OCI-LY3 (cell line): ENCODE measurements around the gene ACSL3.

Experiments
- H2AFZ ChIP-seq: fragments of 200-600, 300-600 bp; shearing (Covaris generic); 2 replicates; pipeline ENCODE4 v1.6.0; 2014; ENCODE audit warnings: antibody characterized with exemption, low read depth, low read length
- H3K27ac ChIP-seq: fragments of 200-600, 300-600 bp; sonication (generic); 2 replicates; pipeline ENCODE4 v1.5.1; 2014; ENCODE audit warnings: mild to moderate bottlenecking, low read length, moderate library complexity, mixed read lengths
- H3K27me3 ChIP-seq: fragments of 200-600, 300-600 bp; sonication (generic); 2 replicates; pipeline ENCODE4 v1.6.1; 2014; ENCODE audit warnings: low read depth, low read length, mixed read lengths
- H3K36me3 ChIP-seq: fragments of 200-600, 300-600 bp; sonication (generic); replicated peaks from 2 replicates; pipeline ENCODE3; 2014; ENCODE audit warnings: low read depth, low read length, mixed read lengths
- H3K4me1 ChIP-seq: fragments of 300-600, 200-600 bp; sonication (generic); 2 replicates; pipeline ENCODE4 v1.6.1; 2014; ENCODE audit warnings: low read length, mixed read lengths
- H3K4me2 ChIP-seq: fragments of 200-600, 300-600 bp; sonication (generic); 2 replicates; pipeline ENCODE4 v1.6.1; 2014; ENCODE audit warnings: low read length, mixed read lengths
- H3K4me3 ChIP-seq: fragments of 300-600, 200-600 bp; sonication (generic); 2 replicates; pipeline ENCODE4 v1.5.1; 2014; ENCODE audit warnings: antibody characterized with exemption, mild to moderate bottlenecking, low read length, moderate library complexity
- H3K79me2 ChIP-seq: fragments of 300-600, 200-600 bp; shearing (Covaris generic); 2 replicates; pipeline ENCODE4 v1.6.1; 2014; ENCODE audit warnings: mild to moderate bottlenecking, low read length, mixed read lengths
- H3K9ac ChIP-seq: fragments of 300-600, 200-600 bp; shearing (Covaris generic); 2 replicates; pipeline ENCODE4 v1.6.0; 2014; ENCODE audit warnings: mild to moderate bottlenecking, low read length, moderate library complexity
- H3K9me3 ChIP-seq: fragments of 200-600, 300-600 bp; shearing (Covaris generic); 2 replicates; pipeline ENCODE4 v1.6.1; 2014; ENCODE audit warnings: low read length, mixed read lengths; ENCODE audit not compliant: insufficient read depth
- H4K20me1 ChIP-seq: fragments of 200-600, 300-600 bp; sonication (generic); 2 replicates; pipeline ENCODE4 v1.6.1; 2016; ENCODE audit warnings: low read length, mixed read lengths; ENCODE audit not compliant: insufficient read depth
- EZH2phosphoT487 ChIP-seq: fragments of 200-600 bp; shearing (Covaris generic); IDR thresholded peaks from 2 replicates; pipeline ENCODE4 v1.6.1; 2018; ENCODE audit warnings: antibody characterized with exemption, mixed run types, low read depth
- TF ChIP-seq, protein P1 (sequence below): fragments of 200-600, 300-600 bp; sonication (generic); IDR thresholded peaks from 2 replicates; pipeline ENCODE4 v1.5.1; 2014; ENCODE audit warnings: antibody characterized with exemption, low read length, low read depth

The ACSL3 gene

DNA sequence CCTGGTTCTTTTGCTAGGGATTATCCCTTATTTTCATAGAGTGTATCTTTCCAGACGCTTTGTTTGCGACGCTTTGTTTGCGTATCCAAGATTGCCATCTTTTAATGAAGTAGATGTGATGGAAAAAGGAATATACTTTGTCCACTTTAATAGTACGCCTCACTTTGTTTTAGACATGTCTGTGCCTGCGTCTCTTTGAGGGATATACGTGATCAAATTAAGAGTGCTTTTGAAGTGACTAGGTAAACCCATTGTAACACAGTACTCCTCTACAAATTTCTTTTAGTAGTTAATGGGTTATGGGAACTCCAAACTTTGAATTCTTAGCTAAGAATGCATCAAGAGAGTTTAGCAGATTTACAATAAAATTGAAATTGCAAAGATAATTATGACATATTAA lies 27.9 kb downstream of the ACSL3 start:
- Histone ChIP-seq H3K4me2 (no peak overlapping the region), H3K4me1 (no peaks in the 10 kb centered on the region), H2AFZ (no peak overlapping the region), H4K20me1 (peaks cover 61% of the 10 kb centered on the region), H3K36me3 (no peaks in the 10 kb centered on the region), H3K4me3 (no peak overlapping the region), H3K9ac (no peak overlapping the region), H3K27me3 (no peaks in the 10 kb centered on the region), H3K79me2 (peaks cover 73% of the 10 kb centered on the region), H3K9me3 (no peaks in the 10 kb centered on the region), H3K27ac (no peak overlapping the region)
- TF ChIP-seq, protein P1, sequence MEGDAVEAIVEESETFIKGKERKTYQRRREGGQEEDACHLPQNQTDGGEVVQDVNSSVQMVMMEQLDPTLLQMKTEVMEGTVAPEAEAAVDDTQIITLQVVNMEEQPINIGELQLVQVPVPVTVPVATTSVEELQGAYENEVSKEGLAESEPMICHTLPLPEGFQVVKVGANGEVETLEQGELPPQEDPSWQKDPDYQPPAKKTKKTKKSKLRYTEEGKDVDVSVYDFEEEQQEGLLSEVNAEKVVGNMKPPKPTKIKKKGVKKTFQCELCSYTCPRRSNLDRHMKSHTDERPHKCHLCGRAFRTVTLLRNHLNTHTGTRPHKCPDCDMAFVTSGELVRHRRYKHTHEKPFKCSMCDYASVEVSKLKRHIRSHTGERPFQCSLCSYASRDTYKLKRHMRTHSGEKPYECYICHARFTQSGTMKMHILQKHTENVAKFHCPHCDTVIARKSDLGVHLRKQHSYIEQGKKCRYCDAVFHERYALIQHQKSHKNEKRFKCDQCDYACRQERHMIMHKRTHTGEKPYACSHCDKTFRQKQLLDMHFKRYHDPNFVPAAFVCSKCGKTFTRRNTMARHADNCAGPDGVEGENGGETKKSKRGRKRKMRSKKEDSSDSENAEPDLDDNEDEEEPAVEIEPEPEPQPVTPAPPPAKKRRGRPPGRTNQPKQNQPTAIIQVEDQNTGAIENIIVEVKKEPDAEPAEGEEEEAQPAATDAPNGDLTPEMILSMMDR: no peak

DNA sequence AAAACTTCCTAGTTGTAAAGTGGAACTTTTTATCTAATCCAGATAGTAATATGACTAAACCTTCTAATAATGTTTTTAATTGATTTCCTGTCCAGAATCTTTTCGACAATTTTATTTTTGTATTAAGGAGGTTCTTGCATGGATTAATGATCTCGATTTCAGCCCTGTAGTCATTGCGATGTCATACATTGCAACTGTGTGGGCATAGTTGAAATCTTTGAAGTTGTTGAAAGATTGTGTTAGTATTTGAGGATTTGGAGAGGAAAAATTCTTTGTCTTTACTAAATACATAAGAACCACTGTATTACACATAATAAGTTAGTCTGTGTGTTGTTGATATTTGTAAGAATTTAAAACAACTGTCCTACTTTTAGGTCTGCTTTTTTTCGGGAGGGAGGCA lies 31.1 kb downstream of the ACSL3 start:
- H3K79me2 ChIP-seq: peaks cover 60% of the 10 kb centered on the region
- H3K4me3 ChIP-seq: no peak overlapping the region
- no peak overlapping the region for H3K4me2 ChIP-seq
- no peak for TF ChIP-seq EZH2phosphoT487
- TF ChIP-seq, protein P1: no peak
- no peak overlapping the region for H3K27ac ChIP-seq
- H3K36me3 ChIP-seq: no peaks in the 10 kb centered on the region
- no peaks in the 10 kb centered on the region for H3K9me3 ChIP-seq
- peaks cover 43% of the 10 kb centered on the region for H4K20me1 ChIP-seq
- peaks cover 5% of the 10 kb centered on the region for H3K4me1 ChIP-seq
- no peak overlapping the region for H2AFZ ChIP-seq
- H3K27me3 ChIP-seq: no peaks in the 10 kb centered on the region
- H3K9ac ChIP-seq: no peak overlapping the region

DNA sequence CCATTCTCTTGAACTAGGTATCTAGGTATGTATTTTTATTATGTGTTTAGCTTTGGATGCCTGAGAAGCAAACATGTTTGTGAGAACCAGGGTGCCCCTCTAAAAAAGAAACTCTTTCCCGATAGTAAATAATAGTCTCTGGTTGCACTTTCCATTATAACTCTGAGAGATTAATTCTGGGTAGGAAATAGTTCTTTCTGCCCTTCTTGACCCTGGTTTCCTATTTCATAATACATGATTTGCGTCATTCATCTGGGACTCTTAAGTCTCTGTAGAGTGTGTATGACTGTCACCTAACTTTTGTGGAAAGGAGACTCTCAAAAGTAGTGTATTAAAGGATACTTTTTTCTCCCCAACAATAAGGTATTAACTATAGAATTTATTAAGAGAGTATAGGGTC lies 31.5 kb downstream of the ACSL3 start:
- H3K79me2 ChIP-seq: peaks cover 56% of the 10 kb centered on the region
- no peak overlapping the region for H3K4me2 ChIP-seq

DNA sequence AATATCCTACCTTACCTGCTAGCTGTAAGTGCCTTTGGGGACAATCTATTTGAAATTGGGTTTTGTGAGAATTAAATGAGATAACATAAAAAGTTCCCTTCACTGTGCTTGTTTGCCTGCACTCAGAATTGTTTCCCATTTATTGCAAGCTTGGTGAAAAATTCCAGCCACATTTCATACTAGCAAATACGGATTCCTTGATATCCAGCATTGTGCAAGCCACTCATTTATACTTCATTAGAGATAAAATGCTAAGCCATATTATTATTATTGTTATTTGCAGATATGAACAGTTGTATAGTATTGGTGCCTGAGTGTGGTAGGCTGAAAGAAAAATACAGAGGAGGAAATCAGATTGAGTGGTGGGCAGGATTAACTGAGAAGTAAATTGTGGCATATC lies 31.9 kb downstream of the ACSL3 start:
- Histone ChIP-seq H3K36me3 (no peaks in the 10 kb centered on the region), H3K9me3 (no peaks in the 10 kb centered on the region), H4K20me1 (peaks cover 36% of the 10 kb centered on the region), H3K9ac (no peak overlapping the region), H3K27ac (no peak overlapping the region), H3K4me2 (no peak overlapping the region), H3K79me2 (peaks cover 53% of the 10 kb centered on the region), H3K4me1 (peaks cover 6% of the 10 kb centered on the region), H3K27me3 (no peaks in the 10 kb centered on the region), H3K4me3 (no peak overlapping the region), H2AFZ (no peak overlapping the region)
- no peak for TF ChIP-seq EZH2phosphoT487
- TF ChIP-seq, protein P1: no peak

More for the DNA sequence above, 31.5 kb downstream of the ACSL3 start:
- Histone ChIP-seq H3K36me3 (no peaks in the 10 kb centered on the region), H4K20me1 (peaks cover 39% of the 10 kb centered on the region), H3K9me3 (no peaks in the 10 kb centered on the region), H3K4me1 (peaks cover 5% of the 10 kb centered on the region), H3K4me3 (no peak overlapping the region), H2AFZ (no peak overlapping the region), H3K27ac (no peak overlapping the region), H3K27me3 (no peaks in the 10 kb centered on the region), H3K9ac (no peak overlapping the region)
- no peak for TF ChIP-seq EZH2phosphoT487
- TF ChIP-seq, protein P1: no peak
